Myocyte (in vitro differentiated cells): ENCODE data around the gene VSTM2B. TPM values are rescaled to one million over a fixed set of nuclear protein-coding genes. Genes with fewer than 3 reads are reported as not detected.
A peak's percentile ranks its signal among the peaks of the same experiment; 100 is the strongest.

Experiments used
- DNase-seq: peaks from one replicate; pipeline ENCODE4 v3.0.0-alpha.2; 2012; ENCODE audit warnings: low read depth
- total RNA-seq: library from RNA; depleted of rRNA; stranded (reverse); fragments of >200 nt; gene quantifications from 2 replicates; pipeline ENCODE4 v1.2.3, GENCODE V29; 2014

VSTM2B gene
- total RNA-seq, 1 donor from 2014 or later = not detected

- DNase-seq = no peak
These were observed 37.8 kb downstream of the VSTM2B start for GRCh38 chr19:29563486-29564101.

- no peak for DNase-seq
These were observed 38.8 kb downstream of the VSTM2B start for GRCh38 chr19:29564574-29565005.

GRCh38 chr19:29565171-29565570 is 39.4 kb downstream of the VSTM2B start:
- no peak for DNase-seq

GRCh38 chr19:29566496-29567054 is 40.8 kb downstream of the VSTM2B start:
- no peak for DNase-seq

- no peak for DNase-seq
These were observed 41.6 kb downstream of the VSTM2B start for GRCh38 chr19:29567366-29567915.

- DNase-seq = no peak
These were observed 42.5 kb downstream of the VSTM2B start for GRCh38 chr19:29568036-29569025.

- DNase-seq = no peak
These were observed 43.5 kb downstream of the VSTM2B start for GRCh38 chr19:29569038-29569911.

- DNase-seq = no peak
These were observed 45.4 kb downstream of the VSTM2B start for GRCh38 chr19:29571181-29571580.

- DNase-seq = no peak
These were observed 47.7 kb downstream of the VSTM2B start for GRCh38 chr19:29573486-29573885.

GRCh38 chr19:29574510-29574909 is 48.7 kb downstream of the VSTM2B start:
- DNase-seq = no peak

GRCh38 chr19:29576046-29576606 is 50.3 kb downstream of the VSTM2B start:
- peak; percentile 93 for DNase-seq

GRCh38 chr19:29576761-29577648 is 51.2 kb downstream of the VSTM2B start:
- DNase-seq = no peak

GRCh38 chr19:29577649-29577963 is 51.8 kb downstream of the VSTM2B start:
- no peak for DNase-seq

GRCh38 chr19:29578349-29578748 is 52.6 kb downstream of the VSTM2B start:
- no peak for DNase-seq

- DNase-seq = no peak
These were observed 53.6 kb downstream of the VSTM2B start for GRCh38 chr19:29579308-29579910.

- DNase-seq = no peak
These were observed 55.6 kb downstream of the VSTM2B start for GRCh38 chr19:29581398-29581797.

- peak; percentile 28 for DNase-seq
These were observed 57.6 kb downstream of the VSTM2B start for GRCh38 chr19:29583196-29583999.

- DNase-seq = peak; percentile 62
These were observed 60.6 kb downstream of the VSTM2B start for GRCh38 chr19:29586401-29586800.
